HG03064 (cell line): ENCODE results near the gene PHETA1.

Experiments
- ATAC-seq: cut with Tn5 transposase; IDR thresholded peaks from one replicate; pipeline ENCODE4 v1.9.1; 2021; ENCODE audit warnings: low read depth; ENCODE audit not compliant: unreplicated experiment

PHETA1 gene

GRCh38 chr12:111330800-111331752 lies 37.8 kb downstream of the PHETA1 start:
- ATAC-seq: no peak

- ATAC-seq: no peak
These were observed 40.8 kb downstream of the PHETA1 start for GRCh38 chr12:111328138-111328537.

DNA sequence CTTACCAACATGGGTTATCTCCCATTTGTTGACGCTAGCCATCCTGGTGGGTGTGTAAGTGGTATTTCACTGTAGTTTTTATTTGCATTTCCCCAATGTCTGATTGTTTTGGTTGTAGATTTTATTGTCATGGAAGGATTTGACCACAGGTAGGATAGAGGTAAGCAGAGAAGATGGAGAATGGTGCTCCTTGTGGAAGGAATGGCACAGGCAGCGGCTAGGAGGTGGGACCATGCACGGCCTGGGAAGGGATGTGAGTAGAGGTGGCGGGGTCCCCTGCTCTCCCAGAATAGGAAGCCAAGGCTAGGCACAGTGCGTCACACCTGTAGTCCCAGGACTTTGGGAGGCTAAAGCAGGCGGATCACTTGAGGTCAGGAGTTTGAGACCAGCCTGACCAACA lies 41.4 kb downstream of the PHETA1 start:
- no peak for ATAC-seq

GRCh38 chr12:111322336-111323250 lies 46.3 kb downstream of the PHETA1 start:
- ATAC-seq: no peak

DNA sequence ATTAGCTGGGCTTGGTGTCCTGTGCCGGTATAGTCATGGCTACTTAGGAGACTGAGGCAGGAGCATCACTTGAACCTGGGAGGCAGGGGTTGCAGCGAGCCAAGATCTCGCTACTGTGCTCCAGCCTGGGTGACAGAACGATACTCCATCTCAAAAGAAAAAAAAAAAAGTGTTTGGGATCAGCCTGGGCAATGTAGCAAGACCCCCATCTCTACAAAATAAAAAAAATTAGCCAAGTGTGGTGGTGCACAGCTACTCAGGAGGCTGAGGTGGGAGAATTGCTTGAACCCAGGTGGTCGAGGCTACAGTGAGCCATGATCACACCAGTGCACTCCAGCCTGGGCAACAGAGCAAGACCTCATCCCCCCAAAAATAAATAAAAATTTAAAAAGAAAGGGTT lies 47.6 kb downstream of the PHETA1 start:
- ATAC-seq: no peak

GRCh38 chr12:111320258-111321050 lies 48.4 kb downstream of the PHETA1 start:
- ATAC-seq: no peak

DNA sequence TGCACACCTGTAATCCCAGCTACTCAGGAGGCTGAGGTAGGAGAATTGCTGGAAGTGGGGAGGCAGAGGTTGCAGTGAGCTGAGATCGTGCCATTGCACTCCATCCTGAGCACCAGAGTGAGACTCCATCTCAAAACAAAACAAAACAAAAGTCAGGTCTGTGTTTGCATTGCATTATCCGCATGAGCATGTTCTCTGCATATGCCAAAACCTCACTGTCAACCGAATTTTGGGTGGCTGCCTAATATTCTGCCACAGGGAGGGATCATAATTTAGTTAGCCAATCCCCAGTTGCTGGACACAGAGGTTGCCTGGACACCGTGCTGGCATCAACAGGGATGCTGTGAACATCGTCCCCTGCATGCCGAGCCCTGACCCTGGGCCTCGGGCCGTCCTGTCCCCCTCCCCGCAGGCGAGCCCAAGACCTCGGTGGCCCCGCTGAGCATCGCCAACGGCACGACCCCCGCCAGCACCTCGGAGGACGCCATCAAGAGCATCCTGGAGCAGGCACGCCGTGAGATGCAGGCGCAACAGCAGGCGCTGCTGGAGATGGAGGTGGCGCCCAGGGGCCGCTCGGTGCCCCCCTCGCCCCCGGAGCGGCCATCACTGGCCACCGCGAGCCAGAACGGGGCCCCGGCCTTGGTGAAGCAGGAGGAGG lies 49.2 kb downstream of the PHETA1 start:
- ATAC-seq: no peak

GRCh38 chr12:111318450-111318849 lies 50.4 kb downstream of the PHETA1 start:
- no peak for ATAC-seq

DNA sequence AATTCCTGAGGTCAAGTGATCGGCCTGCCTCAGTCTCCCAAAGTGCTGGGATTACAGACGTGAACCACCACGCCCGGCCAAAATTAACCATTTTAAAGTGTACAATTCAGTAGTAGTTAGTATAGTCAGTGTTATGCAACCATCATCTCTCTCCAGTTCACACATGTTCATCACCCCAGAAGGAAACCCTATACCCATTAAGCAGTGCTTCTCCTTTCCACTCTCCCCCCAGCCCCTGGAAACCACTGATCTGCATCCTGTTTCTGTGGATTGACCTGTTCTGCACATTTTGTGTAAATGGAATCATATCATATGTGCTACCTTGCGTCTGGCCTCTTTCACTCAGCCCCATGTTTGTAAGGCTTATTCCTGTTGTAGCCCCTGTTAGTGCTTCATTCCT lies 52.2 kb downstream of the PHETA1 start:
- ATAC-seq: no peak

- no peak for ATAC-seq
These were observed 53.8 kb downstream of the PHETA1 start for GRCh38 chr12:111314953-111315539.

GRCh38 chr12:111313833-111314259 lies 55.0 kb downstream of the PHETA1 start:
- ATAC-seq: no peak

- ATAC-seq: no peak
These were observed 56.2 kb downstream of the PHETA1 start for GRCh38 chr12:111312708-111313107.

DNA sequence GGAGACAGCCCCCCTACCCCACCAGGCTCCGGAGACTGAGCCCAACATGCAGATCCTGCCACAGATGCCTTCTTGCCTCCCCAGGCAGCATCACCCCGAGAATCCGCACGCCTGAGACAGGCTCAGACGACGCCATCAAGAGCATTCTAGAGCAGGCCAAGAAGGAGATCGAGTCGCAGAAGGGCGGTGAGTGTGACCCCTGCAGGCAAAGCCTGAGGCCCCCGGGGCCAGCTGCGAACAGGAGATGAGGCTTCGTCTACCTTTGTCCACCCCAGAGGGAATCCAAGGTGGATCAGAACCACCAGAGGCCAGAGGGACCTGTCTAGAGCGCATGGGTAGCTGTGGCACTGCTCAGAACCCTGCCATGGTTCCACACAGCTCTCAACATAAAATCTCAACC lies 56.9 kb downstream of the PHETA1 start:
- no peak for ATAC-seq

DNA sequence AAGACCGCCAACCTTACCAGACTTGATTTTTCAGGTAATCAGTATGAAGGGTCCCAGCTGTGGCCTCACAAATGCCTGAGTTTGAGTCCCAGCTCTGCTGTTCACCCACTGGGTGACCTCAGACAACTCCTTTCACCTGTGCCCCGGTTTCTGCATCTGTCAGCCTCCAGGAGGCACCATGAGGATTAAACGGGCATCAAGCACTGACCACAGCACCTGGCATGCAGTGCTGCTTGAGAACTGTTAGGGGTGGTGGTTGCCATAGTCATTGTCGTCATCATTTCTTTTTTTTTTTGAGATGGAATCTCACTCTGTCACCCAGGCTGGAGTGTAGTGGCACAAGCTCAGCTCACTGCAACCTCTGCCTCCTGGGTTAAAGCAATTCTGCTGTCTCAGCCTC lies 57.9 kb downstream of the PHETA1 start:
- ATAC-seq: no peak
